Measurements from ENCODE around the gene KIAA1217.

KIAA1217 gene

DNA sequence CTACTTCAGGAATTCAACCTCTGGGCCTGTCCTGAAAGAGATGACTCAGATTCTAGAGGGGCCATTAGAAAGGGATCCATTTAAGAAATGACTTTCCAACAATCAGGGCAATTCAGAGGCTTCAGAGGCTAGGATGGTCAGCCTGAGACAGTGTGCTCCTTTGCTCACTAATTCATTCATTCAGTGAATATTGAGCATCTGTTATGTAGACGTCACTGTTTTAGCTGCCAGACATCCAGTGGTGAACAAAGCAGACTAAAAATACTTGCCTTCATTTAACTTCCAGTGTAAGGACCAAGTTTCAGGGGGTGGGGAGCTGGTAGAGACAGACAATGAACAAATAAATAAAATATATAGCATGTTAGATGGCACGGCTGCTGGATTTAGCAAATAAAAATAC is 1.6 kb downstream of the KIAA1217 start:
- DNase-seq: no peak

DNA sequence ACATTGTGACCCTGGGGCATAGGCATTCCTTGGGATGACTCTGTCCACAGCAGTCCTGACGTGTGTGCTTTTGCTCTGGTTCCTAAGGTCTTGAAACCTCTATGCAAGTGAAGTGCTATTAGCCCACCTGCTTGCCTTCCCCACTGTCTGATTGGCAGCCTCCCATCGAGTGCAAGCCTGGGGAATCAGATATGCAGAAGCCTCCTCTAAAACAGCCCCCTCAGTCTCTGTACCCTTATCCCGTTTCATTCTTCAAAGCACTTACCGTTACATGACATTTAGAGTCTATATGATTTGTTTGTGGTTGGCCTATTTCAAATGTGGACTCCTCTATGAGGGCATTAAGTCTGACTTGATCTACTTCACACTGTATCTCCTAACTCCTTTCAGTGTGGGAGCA is 4.3 kb downstream of the KIAA1217 start:
- no peak for DNase-seq

DNA sequence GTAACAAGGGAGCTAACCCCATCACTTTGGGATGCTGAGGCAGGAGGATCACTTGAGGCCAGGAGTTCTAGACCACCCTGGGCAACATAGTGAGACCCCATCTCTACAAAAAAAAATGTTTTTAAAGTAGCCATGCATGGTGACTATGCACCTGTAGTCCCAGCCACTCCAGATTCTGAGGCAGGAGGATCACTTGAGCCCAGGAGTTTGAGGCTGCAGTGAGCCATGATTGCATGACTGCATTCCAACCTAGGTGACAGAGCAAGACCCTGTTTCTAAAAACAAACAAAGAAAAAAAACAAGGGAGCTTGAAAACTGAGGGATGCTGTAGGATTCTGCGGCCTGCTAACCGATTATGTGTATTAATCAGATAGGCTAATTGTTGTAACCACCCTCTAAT is 4.9 kb downstream of the KIAA1217 start:
- no peak for DNase-seq

DNA sequence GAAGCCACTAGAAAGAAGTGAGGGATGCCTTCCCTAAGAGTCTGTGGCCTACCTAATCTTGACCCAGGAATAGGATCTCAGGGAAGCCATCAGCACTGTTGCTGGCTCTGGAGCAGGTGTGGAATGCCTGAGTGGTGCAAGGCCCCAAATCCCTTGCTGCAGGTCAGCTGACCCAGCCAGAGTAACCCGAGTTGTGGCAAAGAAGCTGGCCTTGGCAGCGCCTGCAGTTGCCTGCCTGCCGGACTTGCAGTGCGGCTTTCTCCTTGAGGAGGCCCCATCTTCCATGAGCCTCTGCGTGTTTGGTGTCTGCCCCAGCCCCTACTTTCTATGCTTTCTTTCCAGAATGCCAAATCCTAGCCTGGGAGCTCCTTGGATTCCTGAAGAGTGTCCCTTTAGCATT is 5.8 kb downstream of the KIAA1217 start:
- no peak for DNase-seq

DNA sequence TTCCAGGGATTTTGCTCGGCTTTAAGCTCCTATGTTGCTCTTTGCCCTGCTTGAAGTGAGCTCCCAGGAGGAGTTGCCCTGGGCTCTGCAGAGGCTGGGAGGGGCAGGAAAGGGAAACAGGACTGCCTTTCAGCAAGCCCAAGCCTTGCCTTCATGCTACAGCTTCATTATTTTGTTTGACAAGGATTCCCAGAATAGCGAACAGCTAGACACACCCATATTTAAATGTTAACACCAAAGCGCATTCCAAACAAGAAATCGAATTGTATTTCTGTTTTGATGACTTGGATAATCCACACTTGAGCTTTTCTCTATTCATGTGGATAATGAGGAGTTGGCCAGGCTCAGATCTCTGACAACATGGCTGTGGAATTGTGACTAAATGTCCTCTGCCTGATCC is 6.3 kb downstream of the KIAA1217 start:
- no peak for DNase-seq

DNA sequence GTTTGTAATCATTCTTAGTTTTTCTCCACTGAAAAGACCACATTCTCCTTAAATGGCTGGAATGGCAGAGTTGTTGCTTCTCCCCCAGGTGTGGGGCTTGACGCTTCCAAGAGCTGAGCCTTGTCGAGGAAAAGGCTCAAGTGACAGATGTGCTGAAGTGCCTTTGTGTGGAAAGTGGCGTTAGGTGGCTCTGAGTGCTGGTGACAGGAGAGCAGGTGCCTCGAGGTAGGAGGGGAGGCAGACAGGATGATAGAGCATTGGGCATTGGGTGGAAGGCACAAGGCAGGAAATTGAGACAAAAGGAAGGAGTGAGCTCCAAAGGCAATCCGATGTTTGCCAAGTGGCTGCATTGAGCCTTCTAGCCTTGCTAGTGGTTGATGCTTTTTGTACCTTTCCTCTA is 6.7 kb downstream of the KIAA1217 start:
- no peak for DNase-seq

DNA sequence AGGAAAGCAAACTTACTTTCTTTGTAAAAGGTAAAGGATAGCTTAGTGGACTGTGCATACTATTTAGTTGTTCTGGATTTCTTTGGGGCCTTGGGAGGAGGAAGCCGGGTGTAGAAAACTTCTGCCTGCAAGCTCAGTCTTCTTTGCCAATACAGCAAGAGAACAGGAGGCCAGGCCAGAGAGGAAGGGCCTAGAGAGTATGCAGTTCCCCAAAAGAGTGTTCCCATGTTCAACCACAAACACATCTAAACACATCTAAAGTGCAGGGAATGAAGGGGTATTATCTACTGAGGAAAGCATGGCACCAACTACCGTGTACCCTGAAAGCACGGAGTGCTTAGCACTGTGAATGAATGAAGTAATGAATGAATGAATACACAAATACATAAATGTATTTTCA is 11.0 kb downstream of the KIAA1217 start:
- DNase-seq: no peak

DNA sequence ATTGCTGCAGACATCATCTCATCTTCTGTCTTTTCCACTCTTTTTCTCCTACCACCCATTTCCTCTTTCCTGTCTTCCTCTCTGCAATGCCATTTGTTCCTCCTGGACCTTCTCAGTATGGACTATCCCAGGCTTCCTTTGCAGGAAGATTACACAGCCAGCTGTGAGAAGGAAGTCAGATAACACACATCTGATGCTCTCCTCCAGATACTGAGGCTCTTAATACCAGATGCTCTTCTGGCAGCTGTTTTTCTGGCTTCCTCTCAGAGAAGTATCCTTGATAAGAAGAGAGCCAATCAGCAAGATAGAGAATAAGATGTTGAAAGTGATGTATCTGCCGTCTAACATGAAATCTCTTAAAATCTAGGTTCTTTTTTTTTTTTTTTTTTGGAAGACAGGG is 14.4 kb downstream of the KIAA1217 start:
- DNase-seq: no peak

DNA sequence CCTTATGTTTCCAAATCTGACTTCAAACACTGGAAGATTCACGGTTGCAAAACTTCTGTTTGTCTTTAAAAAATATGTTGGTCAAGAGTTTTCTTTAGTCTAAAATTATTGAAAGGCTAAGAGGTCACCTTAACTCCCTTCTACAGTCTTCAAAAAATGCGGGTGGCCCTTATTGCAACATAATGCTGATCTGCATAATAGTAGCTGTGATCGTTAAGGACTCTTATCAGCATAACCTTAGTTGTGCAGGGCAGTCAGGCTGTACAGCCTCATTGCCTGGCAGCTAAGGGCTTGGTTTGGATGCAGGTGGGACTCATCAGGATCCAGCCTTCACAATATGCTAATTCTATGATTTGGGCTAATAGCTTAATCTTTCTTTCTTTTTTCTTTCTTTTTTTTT is 15.0 kb downstream of the KIAA1217 start:
- DNase-seq: no peak

DNA sequence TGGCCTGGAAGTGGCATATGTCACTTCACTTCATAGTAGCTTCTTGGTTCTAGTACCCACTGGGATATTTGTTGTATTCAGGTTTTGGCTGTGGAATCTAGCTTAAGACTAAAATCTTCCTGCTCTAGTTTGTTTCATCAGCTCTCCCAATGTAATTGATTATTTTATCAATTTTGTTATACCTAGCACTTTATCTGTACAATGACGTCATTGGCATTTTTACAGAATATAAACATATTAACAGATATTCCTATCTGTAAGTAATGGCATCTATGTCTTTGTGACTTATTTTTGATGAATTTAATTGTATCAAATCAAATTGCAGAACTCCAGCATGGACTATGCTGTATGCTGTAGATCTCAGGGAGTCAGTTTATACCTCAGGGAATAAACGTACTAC is 19.7 kb downstream of the KIAA1217 start:
- no peak for DNase-seq

DNA sequence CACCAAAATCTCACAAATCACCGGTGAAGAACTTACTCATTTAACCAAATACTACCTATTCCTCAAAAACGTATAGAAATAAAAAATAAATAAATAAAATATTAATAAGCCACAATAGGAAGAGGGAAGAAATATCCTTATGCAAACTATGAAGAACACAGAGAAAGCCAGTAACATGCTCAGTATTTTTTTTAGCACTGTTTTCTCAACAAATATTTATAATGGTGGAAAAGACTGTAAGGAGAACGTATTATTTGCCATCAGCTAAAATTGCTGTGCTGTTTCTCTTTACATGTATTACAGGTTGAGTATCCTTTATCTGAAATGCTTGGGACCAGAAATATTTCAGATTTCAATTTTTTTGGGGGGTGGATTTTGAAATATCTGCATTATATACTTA is 21.0 kb downstream of the KIAA1217 start:
- DNase-seq: no peak

DNA sequence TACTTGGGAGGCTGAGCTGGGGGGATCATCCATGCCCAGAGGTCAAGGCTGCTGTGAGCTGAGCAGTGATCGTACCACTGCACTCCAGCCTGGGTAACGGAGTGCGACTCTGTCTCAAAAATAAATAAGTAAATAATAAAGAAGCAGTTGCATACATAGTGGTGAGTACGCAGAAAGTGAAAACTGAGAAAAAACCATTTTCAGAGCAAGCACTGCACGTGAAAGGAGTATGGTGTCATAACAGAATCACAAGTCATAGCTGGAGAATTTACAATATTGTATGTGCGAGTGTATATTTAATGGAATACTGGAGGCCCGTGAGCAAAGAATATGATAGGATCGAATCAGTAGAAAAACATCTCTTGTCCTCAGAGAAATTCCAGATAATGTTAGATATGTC is 22.3 kb downstream of the KIAA1217 start:
- no peak for DNase-seq

DNA sequence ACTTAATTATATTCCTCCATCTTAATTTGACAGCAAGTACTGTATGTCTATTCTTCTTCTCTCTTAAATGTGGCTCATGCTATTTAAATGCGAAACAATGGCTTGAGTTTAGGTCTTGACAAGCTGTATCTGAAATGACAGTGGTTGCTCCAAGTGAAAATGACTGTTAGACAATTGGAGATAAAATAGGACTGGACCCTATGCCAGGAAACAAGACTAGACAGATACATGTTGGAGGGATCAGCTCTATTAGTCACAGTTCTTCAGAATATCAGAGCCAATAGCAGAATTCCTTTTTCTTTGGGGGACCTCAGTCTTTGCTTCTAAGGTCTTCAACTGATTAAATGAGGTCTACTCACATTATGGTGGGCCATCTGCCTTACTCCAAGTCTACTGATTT is 25.8 kb downstream of the KIAA1217 start:
- DNase-seq: no peak

DNA sequence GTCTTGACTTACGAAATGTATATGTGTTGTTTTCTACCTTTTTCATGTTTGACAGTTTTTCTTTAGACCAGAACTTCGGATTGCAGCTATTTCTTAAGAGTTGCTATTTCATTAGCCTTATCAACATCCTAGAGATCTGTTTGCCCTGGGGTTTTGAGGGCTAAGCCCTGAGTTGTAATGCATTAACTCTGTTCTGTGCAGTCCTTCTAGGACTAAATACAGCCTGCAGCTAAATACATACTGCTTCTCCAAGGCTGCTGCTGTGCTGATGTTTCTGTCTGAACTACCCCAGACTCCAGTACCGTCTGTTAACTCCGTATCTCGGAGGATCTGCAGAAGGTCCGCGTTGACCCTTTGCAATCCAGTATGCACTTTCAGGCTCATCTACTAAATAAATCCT is 26.5 kb downstream of the KIAA1217 start:
- no peak for DNase-seq

DNA sequence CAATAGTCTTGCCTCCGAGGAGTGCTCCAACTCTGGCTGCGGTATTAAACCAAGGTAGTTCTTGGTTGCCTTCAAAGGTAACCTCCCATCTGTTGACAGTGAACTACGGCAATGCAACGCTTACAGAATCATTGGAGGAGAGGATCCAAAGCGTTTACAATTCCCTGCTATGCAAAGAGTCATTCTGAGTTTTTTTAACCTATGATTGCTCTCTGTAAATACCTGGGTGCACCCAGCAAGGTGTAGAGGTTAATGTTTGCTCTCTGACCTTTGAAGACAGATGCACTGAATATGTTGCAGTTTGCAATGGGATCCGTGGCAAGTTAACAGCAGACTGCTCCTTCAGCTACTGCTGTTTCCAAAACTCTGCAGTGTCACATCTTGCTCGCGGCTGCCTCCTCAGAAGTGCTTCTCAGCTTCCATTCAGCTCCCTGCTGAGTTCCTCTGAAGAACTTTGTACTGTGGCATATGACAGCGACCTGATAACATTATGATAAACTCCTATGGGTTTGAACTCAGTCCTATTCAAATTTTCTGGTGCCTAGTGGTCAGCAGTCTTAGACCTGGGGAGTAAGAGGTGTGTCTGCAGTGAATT is 29.0 kb downstream of the KIAA1217 start:
- no peak for DNase-seq

DNA sequence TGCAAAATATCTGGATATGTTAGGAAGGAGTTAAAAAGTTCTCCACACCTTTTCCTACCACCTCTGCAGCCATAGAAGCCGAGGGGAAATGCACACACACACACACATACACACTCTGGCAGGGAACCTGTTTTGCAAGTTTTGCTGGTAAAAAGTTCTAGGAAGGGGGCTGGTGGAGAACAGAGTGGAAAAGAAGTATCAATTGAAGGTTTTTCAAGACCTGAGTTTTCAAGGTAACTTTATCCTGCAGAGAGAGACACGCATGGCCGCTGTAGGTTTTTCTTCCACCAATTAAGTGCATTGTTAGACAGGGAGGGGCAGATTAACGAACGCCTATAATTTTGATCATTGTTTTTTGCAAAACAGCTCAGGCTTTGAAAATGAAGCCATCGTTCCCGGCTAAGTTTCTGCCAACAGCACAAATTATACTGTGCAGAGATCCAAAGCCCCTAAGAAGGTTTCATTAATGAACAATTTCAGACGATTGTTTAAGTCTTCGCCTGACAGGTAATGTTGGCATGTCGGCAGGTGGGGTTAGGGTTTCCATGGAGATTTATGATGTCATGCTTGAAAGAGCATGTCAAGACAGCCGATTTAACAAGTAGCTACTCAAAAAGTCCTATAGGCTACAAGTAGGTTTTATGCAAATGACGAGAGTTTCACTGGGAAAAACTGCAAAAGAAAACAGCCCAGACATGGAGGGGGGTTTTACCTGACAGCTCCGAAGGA is 29.7 kb downstream of the KIAA1217 start:
- no peak for DNase-seq

DNA sequence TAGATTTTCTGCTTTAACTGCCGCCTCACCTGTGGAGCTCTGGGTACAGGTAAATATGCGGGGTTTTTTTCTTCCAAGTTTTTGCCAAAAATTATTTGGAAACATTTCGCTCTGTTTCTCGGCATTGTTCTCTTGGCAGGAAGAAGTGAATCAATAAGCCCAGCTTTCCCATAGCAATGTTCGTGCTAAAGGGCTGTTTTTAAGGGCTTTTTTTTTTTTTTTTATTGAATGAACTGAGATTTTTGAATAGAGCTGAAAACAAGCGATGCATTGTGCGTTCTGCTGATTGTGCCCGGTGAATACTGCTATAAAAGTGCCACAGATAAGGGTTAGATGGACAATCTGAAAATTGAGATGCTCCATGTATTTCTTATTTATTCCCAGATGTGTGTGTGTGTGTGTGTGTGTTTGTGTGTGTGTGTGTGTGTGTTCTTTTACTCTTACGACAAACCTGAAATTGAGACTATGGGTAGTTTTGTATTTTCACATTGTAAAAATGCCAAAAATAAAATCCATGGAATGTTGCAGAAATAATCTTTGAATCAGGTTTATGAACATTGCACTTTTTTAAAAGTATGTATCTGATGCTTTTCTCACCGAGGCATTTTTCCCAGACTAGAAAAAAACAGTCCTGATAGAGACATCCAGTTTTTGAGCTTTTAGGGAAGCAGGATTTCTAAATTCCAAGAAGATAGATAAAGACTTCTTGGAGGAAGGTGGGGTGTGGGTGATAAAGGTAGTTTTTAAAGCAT is 30.5 kb downstream of the KIAA1217 start:
- no peak for DNase-seq

DNA sequence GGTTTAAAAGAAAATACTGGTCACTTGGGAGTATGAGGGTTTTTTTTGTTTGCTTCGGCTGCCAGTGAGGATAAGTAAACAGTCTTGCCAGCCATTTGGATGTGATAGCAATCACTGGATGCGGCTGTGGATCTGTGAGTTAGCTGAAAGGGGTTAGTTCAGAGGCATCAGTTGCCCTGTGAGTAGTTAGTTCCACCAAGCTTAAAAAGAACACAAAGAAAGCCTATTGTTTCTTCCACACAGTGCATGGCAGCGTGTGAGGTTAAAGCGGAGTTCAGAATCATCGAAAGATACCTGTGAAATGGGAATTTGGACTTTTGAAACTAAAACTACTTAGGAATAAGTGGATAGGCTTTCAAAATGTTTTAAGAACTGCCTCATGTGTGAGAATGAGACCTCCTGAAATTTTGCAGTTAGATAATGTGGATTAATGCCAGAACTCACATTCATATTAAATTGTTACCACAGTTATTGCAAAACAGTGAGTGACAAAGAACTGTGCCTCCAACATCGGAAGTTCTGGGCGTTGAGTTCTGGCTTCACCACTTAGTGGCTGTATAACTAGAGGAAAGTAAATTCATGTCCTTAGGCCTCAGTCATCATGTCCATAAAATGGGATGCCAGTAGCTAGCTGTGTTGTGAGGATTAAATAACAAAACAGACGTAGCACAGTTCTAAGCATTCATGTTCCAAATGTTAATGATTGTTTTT is 31.3 kb downstream of the KIAA1217 start:
- DNase-seq: no peak

DNA sequence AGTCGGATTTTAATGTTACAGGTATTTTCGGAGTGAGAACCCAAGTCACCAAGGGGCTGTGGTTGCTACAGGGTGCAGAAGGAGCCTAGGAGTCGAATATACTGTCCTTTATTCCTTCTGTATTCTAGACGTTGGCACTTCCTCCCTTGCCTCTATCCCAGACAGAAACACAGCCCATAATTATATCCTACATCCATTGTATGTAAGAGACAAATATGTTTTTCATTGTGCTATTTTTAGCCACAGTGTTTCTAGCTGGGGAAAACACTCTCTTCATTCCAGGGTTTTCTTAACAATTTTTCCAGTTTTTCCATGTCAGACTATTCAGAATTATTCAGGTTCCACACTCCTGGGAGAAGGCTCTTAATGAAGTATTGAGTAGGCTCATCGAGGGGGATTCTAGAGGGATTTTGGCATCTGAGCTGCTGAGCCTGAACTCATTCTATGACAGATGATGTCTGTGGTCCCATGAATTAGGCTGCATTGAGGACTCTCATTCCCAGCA is 32.6 kb downstream of the KIAA1217 start:
- no peak for DNase-seq

DNA sequence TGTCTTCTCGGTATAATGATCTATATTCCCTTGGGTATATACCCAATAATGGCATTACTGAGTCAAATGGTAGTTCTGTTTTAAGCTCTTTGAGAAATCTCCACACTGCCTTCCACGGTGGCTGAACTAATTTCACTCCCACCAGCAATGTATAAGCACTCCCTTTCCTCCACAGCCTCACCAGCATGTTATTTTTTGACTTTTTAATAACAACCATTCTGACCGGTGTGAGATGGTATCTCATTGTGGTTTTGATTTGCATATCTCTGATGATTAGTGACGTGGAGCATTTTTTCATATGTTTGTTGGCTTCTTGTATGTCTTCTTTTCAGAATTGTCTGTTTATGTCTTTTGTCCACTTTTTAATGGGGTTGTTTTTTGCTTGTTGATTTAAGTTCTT is 33.6 kb downstream of the KIAA1217 start:
- DNase-seq: no peak

DNA sequence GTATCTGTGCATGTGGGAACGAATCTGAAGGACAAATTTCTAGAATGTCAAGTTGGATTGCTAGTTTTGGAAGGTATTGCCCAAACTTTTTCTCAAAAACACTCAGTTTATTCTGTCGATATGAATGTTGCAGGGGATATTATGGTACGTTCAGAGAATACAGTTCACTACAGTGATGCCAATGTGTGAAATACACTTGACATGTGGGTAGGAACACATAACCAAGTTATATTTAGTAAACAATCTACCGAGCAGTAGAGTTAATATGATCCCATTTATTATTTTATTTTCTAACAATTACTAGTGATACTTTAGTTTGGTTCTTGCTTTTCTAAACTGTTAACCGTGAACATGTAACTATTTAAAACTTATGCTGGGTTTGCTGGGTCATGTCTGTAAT is 37.4 kb downstream of the KIAA1217 start:
- DNase-seq: no peak

DNA sequence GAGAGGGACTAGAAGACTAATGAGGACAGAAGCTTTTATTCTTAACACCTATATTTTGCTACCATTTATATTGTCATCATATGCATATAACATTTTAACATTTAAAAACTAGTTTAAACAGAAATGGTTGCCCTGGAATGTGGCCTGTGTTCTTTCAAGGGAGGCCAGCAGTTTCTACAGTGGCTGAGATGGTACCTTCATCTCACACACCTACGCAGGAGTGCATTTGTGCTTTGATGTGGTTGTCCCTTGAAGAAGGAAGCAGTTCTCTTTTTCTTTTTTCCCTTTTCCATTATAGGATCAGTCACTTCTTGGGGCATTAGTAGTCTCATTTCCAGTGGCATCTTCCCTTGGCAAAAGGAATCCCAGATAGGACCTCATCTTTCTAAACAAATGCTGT is 38.9 kb downstream of the KIAA1217 start:
- DNase-seq: no peak

DNA sequence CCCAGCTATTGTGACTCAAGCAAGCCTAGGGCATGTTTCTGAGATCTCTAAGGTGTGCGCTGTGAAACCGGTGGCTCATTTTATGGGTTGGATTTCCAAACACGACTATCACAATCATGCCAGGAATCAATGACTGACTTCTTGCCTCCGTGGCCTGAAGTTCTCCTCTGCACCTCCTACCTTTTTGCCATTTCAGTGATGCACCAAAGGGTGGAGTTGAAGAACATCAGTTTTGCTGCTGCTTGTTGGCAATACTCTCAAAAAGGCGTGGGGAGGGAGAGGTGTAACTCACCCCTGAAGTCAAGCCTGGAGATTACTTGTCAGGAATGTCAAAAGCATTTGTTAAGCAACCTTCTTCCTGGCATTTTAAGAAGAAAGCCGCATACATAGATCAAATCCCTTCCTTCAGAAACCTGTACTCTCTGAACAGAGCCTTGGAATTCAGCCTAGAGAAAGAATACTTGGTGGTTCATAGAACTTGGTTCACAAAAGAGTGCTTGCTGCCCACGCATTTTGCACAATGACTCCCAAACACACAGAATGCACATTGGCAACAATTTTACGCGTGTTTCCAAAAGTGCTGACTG is 41.0 kb downstream of the KIAA1217 start:
- no peak for DNase-seq
